ENCODE measurements around the gene CAMTA1. TPM values are rescaled to one million over a fixed set of nuclear protein-coding genes. Genes with fewer than 3 reads are reported as not detected.

Gene CAMTA1
- total RNA-seq, 1 donor from 2014 or later, result 99.0 TPM

DNA sequence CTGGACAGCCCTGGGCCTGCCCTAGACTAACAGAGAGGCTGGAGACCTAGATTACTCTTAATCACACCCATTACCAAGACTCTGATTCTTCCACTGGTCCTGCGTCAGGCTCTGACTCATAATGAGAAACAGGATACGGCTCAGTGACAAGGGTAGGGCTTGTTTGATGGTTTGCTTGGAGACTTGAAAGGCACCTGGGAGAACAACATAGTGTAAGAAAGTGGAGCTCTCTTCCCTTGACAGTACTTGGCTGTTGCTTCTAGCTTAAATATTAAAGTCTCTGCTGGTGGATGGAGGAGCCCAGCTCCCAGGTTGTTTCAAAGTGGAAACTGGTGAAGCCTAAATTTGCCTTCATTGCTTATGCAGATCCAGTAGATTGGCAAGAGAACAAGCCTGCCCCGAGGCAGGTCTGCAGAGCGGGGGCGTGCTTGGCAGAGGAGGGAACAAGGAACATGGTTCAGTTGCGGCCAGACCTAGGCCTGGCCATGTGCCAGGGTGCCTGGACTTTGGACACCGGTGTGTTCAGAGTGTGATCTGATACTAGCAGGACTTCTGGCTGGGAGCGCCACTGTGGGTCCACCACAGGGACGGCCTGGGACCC is 480.6 kb downstream of the CAMTA1 start:
- DNase-seq (ENCODE audit: low spot score, unreplicated experiment), result no peak
- no peaks in the 10 kb centered on the region for H3K4me1 Mint-ChIP-seq (ENCODE audit: low read depth)
- H3K27me3 Mint-ChIP-seq, result peaks cover 8% of the 10 kb centered on the region
- no peak overlapping the region for H3K27ac Mint-ChIP-seq
- H3K4me3 Mint-ChIP-seq (ENCODE audit: low read depth), result no peak overlapping the region
- no peaks in the 10 kb centered on the region for H3K36me3 Mint-ChIP-seq (ENCODE audit: insufficient read depth)
- peaks cover 12% of the 10 kb centered on the region for H3K9me3 Mint-ChIP-seq (ENCODE audit: low read depth)
- TF ChIP-seq, protein P1, sequence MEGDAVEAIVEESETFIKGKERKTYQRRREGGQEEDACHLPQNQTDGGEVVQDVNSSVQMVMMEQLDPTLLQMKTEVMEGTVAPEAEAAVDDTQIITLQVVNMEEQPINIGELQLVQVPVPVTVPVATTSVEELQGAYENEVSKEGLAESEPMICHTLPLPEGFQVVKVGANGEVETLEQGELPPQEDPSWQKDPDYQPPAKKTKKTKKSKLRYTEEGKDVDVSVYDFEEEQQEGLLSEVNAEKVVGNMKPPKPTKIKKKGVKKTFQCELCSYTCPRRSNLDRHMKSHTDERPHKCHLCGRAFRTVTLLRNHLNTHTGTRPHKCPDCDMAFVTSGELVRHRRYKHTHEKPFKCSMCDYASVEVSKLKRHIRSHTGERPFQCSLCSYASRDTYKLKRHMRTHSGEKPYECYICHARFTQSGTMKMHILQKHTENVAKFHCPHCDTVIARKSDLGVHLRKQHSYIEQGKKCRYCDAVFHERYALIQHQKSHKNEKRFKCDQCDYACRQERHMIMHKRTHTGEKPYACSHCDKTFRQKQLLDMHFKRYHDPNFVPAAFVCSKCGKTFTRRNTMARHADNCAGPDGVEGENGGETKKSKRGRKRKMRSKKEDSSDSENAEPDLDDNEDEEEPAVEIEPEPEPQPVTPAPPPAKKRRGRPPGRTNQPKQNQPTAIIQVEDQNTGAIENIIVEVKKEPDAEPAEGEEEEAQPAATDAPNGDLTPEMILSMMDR (IDR thresholded peaks at IDR 0.05; ENCODE audit: unreplicated experiment), result no peak

DNA sequence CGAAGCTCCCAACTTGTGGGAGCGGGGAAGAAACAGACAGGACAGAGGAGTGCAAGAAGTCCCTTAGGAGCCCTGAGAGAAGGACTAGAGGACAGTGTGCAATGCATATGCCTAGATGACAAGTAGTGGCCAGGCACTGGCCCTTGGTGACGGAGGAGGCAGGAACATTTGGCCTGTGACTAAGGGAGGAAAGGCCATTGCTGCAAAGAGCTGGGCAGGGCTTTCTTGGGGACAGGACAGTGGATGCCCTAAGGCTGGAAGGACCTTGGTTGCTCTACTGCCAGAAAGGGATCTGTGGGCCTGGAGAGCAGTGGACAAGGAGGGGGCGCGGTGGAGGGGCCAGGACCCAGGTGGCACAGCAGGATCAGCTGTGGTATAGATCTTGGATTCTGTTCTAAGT is 481.3 kb downstream of the CAMTA1 start:
- Mint-ChIP-seq H3K27me3 (peaks cover 8% of the 10 kb centered on the region), H3K36me3 (ENCODE audit: insufficient read depth) (no peaks in the 10 kb centered on the region), H3K9me3 (ENCODE audit: low read depth) (peaks cover 12% of the 10 kb centered on the region), H3K4me3 (ENCODE audit: low read depth) (no peak overlapping the region), H3K4me1 (ENCODE audit: low read depth) (no peaks in the 10 kb centered on the region), H3K27ac (no peak overlapping the region)
- DNase-seq (ENCODE audit: low spot score, unreplicated experiment), result no peak
- TF ChIP-seq, protein P1 (IDR thresholded peaks at IDR 0.05; ENCODE audit: unreplicated experiment), result no peak

DNA sequence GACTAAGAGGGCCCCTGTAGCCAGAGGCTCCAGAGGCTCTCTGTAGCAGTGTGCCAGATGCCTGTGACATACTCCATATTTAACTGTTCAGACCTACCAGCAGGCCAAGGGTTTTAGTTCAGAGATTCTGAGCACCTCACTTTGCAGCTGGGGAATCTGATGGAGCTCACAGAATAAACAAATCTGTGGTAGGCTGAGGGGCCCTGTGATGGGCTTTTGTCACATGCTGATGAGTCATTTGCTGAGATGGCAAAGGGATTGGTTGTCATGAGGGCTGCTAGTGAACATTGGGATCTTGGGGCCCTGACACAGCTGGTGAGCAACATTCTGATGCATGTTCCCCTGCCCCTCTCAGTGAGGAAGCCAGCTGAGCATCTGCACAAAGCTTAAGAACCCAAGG is 482.2 kb downstream of the CAMTA1 start:
- H3K4me3 Mint-ChIP-seq (ENCODE audit: low read depth), result no peak overlapping the region
- no peak for DNase-seq (ENCODE audit: low spot score, unreplicated experiment)
- H3K27me3 Mint-ChIP-seq, result peaks cover 8% of the 10 kb centered on the region
- TF ChIP-seq, protein P1 (IDR thresholded peaks at IDR 0.05; ENCODE audit: unreplicated experiment), result no peak
- no peaks in the 10 kb centered on the region for H3K36me3 Mint-ChIP-seq (ENCODE audit: insufficient read depth)
- peaks cover 12% of the 10 kb centered on the region for H3K9me3 Mint-ChIP-seq (ENCODE audit: low read depth)
- no peak overlapping the region for H3K27ac Mint-ChIP-seq
- no peaks in the 10 kb centered on the region for H3K4me1 Mint-ChIP-seq (ENCODE audit: low read depth)

DNA sequence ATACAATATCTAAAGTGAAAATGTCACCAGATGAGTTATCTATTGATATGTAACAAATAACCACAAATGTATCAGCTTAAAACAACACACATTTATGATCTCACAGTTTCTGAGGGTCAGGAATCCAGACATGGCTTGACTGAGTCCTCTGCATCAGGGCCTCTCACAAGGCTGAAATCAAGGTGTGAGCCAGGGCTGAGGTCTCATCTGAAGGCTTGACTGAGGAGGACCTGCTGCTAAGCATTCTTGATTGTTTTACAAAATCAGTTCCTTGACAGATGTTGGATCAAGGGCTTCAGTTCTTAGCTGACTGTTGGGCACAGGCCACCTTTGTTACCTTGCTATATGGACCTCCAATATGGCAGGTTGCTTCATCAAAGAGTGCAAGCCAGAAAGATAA is 483.7 kb downstream of the CAMTA1 start:
- DNase-seq (ENCODE audit: low spot score, unreplicated experiment), result no peak
- Mint-ChIP-seq H3K27ac (no peak overlapping the region), H3K36me3 (ENCODE audit: insufficient read depth) (no peaks in the 10 kb centered on the region), H3K9me3 (ENCODE audit: low read depth) (peaks cover 12% of the 10 kb centered on the region), H3K27me3 (peaks cover 5% of the 10 kb centered on the region), H3K4me3 (ENCODE audit: low read depth) (no peak overlapping the region), H3K4me1 (ENCODE audit: low read depth) (no peaks in the 10 kb centered on the region)
- TF ChIP-seq, protein P1 (IDR thresholded peaks at IDR 0.05; ENCODE audit: unreplicated experiment), result no peak

DNA sequence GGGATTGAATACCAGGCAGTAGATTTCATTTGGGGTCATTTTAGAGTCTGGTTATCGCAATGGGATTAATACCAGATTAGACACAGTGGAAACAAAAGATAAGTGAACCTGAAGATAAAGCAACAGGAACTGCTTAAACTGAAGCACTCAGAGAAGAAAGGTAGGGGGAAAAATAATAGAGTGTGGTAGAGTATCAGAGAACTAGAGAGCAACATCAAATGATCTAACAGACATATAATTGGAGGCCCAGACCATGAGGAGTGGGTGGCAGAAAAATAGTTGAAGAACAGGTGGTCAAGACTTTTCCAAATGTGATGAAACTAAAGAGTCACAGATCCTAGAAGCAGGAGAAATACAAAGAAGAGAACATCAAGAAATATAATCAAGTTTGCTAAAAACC is 484.3 kb downstream of the CAMTA1 start:
- TF ChIP-seq, protein P1 (IDR thresholded peaks at IDR 0.05; ENCODE audit: unreplicated experiment), result no peak
- Mint-ChIP-seq H3K36me3 (ENCODE audit: insufficient read depth) (no peaks in the 10 kb centered on the region), H3K27me3 (peaks cover 5% of the 10 kb centered on the region), H3K9me3 (ENCODE audit: low read depth) (peaks cover 12% of the 10 kb centered on the region), H3K4me3 (ENCODE audit: low read depth) (no peak overlapping the region), H3K27ac (no peak overlapping the region), H3K4me1 (ENCODE audit: low read depth) (no peaks in the 10 kb centered on the region)
- DNase-seq (ENCODE audit: low spot score, unreplicated experiment), result no peak

Data from progenitor cell of endocrine pancreas (in vitro differentiated cells).